Erythroblast (primary cell): ENCODE data around the gene DIAPH2.

ENCODE experiments used
- GATA1 ChIP-seq: IDR thresholded peaks from 2 replicates; pipeline ENCODE4 v1.6.1; 2011; ENCODE audit warnings: low read depth, mild to moderate bottlenecking, control low read depth, low read length, moderate library complexity
- POLR2A ChIP-seq: IDR thresholded peaks from 2 replicates; pipeline ENCODE4 v1.6.1; 2011; ENCODE audit warnings: mild to moderate bottlenecking, low read length

- no peak for TF ChIP-seq POLR2A
- TF ChIP-seq GATA1 = no peak
Measured at GRCh38 chrX:97117572-97117971, 432.9 kb downstream of the DIAPH2 start.
